HG03442 (cell line): ENCODE measurements around the gene PEX11G.
A peak's percentile ranks its signal among the peaks of the same experiment; 100 is the strongest.

Source experiments
- ATAC-seq: cut with Tn5 transposase; IDR thresholded peaks from one replicate; pipeline ENCODE4 v1.9.1; 2021; ENCODE audit warnings: mild to moderate bottlenecking, moderate library complexity; ENCODE audit not compliant: unreplicated experiment

The PEX11G gene

DNA sequence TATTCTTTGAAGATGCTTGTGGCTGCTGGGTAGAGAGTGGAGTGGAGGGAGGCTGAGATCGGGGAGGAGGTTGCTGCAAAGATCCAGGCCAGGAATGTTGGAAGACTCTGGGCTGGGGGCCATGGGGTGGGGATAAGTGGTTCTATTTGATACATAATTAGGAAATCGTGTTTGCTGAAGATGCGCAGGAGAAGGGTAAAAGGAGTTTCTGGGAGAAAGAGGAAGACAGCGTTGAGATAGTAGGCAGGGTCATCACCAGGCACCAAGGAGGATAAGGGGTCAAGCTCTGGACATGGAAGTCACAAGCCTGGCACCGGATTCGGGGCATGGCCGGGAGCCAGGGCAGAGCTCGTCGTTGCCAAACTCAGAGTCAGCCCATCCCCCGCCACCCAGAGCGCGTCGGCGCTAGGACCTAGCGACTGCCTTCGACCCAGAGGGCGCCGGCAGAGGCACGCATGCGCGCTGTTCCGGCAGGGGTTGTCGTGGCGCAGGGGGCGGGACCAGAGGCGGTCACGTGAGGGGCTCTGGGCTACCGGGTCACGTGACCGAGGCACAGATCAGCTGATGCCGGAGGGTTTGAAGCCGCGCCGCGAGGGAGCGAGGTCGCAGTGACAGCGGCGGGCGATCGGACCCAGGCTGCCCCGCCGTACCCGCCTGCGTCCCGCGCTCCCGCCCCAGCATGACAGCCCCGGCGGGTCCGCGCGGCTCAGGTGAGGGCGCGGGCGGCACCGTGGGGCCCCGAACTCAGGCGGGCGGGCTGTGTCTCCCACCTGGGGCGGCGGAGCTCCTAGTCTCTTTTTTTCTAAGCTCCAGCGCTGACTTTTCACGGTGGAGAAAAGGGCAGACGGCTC, 33.5 kb upstream of the PEX11G start, which contains the start of gene MCOLN1:
Gene MCOLN1, plus strand, starts transcription at position 553 of the 851 bp plus-strand sequence. Its CDS starts 127 bp downstream, at position 680.
- peak; percentile 77 for ATAC-seq

DNA sequence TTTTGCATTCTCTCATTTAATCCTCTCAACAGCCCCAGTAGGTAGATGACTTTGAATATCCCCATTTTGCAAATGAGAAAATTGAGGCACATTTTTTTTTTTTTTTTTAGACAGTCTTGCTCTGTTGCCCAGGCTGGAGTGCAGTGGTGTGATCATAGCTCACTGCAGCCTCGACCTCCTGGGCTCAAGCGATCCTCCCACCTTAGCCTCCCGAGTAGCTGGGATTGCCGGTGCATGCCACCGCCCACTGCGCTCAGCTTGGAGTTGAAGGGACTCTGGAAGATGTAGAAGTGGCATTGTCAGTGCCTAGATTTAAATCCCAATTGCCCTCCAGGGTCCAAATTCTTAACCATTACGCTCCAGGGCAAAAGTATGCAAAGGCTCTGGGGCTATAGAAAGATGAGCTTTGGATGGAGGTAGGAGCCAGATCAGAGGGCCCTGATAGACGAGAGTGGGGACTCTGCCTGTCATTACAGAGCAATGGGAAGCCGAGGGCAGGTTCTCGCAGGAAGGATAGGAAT, 32.8 kb upstream of the PEX11G start:
- no peak for ATAC-seq

DNA sequence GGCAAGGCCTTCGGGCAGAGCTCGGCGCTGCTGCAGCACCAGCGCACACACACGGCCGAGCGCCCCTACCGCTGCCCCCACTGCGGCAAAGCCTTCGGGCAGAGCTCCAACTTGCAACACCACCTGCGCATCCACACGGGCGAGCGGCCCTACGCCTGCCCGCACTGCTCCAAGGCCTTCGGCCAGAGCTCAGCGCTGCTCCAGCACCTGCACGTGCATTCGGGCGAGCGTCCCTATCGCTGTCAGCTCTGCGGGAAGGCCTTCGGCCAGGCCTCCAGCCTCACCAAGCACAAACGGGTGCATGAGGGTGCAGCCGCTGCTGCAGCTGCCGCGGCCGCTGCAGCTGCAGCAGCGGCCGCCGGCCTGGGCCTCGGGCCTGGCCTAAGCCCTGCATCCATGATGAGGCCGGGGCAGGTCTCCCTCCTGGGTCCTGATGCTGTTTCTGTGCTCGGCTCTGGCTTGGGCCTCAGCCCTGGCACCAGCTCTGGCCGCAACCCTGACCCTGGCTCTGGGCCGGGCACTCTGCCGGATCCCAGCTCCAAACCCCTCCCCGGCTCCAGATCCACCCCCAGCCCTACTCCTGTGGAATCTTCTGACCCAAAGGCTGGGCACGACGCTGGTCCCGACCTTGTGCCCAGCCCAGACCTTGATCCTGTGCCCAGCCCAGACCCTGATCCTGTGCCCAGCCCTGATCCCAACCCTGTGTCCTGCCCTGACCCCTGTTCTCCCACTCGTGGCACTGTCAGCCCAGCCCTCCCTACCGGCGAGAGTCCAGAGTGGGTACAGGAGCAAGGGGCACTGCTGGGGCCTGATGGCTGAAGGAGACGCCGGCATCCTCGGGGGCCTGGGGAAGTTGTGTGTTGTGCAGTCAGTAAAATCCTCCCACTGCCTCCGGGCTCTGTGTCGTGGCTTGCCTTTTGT, 31.6 kb upstream of the PEX11G start:
- ATAC-seq = no peak

DNA sequence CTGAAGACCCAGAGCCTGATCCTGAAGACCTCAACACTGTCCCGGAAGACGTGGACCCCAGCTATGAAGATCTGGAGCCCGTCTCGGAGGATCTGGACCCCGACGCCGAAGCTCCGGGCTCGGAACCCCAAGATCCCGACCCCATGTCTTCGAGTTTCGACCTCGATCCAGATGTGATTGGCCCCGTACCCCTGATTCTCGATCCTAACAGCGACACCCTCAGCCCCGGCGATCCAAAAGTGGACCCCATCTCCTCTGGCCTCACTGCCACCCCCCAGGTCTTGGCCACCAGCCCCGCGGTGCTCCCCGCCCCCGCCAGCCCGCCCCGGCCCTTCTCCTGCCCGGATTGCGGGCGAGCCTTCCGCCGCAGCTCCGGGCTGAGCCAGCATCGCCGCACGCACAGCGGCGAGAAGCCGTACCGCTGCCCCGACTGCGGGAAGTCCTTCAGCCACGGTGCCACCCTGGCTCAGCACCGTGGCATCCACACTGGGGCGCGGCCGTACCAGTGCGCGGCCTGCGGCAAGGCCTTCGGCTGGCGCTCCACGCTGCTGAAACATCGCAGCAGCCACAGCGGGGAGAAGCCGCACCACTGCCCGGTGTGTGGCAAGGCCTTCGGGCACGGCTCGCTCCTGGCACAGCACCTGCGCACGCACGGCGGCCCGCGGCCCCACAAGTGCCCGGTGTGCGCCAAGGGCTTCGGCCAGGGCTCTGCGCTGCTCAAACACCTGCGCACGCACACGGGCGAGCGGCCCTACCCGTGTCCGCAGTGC, 30.7 kb upstream of the PEX11G start:
- no peak for ATAC-seq

DNA sequence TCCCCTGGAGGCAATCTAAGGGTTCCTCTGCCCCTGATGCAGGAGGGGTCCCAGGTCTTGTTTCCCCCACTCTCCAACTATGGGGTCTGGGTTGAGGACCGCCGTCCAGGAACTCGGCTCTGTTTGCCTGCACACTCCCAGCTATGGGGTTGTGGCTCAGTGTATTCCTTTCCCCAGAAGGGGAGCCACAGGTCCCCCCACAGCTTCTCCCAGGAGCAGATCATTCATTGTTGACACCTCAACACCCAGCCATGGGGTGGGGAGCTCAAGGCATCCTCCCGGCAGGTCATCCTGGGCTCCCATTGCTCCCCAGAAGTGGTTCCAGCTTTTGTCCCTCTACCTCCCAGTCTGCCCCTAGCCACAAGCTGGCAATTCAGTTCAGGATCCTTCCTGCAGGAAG, 28.0 kb upstream of the PEX11G start:
- no peak for ATAC-seq

DNA sequence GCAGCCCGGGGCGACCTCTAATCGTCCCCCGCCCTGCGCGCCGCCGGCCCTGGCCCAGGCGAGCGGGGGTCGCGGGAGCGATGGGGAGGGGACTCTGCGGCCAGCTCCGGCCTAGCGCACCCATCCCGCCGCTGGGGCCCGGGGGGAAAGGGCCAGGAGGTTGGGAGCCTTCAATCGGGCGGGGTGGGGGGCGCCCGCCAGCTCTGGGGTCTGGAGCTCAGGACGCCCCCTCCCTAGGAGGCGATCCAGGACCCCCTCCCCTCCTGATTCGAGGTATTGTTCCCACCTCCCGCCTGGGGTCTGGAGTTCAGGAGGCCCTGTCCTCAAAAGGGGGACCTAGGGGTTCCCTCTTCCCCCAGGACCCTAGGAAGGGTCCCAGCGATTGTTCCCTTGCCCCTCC, 27.5 kb upstream of the PEX11G start:
- no peak for ATAC-seq

DNA sequence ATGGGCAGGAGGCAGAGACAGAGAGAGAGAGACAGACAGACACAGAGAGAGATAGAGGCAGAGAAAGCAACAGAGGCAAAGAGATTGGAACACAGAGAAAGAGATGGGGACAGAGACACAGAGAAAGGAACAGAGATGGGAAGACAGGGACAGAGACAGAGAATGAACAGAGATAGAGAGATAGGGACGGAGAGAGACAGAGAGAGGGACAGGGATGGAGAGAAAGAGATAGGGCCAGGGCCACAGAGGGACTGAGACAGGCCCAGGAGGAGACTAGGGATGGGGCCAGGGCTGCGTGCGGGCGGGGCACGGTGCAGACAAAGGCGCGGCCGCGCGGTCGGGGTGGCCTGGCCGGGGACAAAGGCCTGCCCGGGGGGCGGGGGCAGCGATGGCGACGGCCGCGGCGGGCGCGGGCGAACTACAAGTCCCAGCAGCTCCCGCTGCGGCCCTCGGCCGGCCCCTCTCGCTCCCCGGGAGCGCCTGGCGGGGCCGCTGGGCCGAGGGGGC, 26.9 kb upstream of the PEX11G start, which contains the start of gene ZNF358:
Gene ZNF358, plus strand, starts transcription at position 459 of the 507 bp plus-strand sequence. CDS start 3,140 bp downstream, outside the sequence.
- ATAC-seq = no peak

DNA sequence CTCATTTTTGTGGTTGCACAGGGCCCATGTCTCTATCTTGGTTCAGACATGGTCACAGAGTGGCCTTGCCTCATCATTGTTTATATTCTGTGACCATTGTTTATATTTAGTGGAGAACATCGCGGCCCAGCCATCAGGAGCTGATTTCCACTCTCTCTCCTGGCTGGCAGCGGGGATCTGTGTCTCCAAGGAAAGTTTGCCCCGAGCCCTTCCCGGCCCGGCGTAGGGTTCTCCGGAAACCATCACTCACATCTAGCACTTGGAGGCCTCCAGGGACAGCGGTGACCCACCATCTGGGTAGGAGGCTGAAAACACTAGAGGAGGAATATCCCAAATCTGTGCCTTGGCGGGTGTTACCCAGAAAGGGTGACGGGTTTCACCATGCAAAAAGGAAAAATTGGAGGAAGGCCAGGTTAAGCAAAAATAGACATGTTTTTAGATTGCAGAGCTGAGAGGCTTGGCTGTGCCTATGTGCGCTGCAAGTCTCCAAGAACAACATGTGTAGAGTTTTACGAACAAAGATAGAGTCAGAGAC, 26.3 kb upstream of the PEX11G start:
- ATAC-seq = no peak

DNA sequence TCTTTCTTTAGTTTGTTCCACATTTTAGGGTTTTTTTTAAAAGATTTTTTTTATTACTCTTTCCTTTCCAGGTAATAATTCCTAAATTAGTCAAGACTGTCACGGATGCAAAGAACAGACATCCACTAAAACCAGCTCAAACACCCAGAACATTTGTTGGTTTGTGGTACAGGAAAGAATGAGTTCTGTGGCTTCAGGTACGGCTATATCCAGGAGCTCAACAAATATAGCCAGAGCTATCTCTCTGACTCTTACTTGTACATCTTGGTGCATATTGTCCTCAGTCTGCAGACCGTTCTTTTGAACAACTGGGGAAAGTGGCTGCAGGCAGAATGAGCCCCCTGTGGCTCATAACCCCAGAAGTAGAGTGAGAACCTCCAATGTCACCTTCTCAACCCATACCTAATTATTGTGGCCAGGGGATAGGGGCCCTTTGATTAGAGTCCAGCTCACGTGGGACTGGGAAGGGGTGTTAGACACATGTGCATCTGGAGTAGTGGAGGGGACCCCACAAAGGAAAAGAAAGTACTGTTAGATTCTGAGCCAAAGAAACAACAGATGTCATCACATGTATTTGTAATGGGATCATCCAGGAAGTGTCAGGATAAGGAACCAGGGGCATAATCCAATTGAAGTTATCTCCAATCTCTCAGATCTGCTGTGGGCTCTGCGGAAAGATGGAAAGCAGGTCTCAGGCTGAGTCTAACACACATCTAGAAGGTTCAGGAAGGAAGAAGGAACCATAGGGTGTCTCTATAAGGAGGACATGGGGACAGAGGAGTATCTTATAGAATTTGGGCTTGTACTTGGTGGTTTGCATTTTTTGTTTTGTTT, 25.2 kb upstream of the PEX11G start:
- ATAC-seq = no peak

DNA sequence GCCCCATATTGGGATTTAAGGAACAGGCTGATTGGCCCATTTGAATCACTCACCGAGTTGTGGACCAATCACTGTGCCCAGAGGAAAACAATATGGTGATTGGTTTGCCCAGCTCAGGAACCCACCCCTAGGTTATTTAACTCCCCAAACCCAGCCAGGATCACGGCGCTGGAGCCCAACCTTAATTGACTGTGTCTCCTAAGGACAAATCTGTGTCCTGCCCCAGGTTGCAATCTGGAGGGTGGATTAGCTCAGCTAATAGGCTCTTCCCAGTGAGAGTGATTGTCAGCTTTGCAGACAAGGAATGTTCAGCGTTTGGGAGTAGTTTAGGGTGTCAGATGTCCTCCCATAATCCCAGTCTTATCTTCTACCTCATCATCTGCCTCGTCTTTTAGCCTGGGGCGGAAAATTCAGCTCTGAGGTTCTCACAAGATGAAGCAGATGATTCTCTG, 23.6 kb upstream of the PEX11G start:
- ATAC-seq = no peak

DNA sequence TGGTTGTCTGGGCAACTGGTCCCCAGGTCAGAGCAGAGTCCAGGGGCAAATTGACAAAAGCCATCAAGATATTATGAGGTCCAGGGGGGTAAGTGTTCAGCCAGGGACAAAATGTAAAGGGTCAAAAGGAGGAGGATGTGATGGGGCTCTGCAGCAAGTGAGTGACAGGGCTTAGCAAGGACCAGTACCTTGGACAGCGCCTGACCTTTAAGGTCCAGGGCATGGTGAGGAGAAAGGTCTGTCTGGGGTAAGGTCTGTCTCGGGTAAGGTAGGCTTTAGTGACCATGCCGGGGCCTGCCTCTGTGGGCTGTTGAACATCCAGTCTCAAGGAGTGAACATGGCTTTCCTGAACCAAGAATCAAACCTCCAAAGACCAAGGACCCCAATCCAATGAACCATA, 20.8 kb upstream of the PEX11G start:
- no peak for ATAC-seq

DNA sequence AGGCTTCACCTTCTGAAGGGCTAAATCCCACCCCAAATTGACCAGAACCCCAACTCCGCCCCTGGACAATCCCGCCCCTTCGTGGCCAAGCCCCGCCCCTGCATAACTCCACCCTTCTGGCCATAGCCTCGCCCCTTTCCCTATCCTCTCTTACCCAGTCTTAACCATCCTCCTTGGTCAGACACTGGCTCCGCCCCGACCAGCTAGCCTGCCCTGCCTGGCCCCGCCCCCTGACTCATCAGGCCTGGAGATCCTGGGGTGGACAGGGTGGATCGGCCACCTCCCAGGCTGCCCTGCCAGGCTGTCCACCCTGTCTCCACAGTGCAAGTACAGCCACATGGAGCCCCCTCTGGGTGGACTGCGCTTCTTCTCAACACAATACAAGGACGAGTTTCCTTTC, 19.0 kb upstream of the PEX11G start:
- no peak for ATAC-seq

DNA sequence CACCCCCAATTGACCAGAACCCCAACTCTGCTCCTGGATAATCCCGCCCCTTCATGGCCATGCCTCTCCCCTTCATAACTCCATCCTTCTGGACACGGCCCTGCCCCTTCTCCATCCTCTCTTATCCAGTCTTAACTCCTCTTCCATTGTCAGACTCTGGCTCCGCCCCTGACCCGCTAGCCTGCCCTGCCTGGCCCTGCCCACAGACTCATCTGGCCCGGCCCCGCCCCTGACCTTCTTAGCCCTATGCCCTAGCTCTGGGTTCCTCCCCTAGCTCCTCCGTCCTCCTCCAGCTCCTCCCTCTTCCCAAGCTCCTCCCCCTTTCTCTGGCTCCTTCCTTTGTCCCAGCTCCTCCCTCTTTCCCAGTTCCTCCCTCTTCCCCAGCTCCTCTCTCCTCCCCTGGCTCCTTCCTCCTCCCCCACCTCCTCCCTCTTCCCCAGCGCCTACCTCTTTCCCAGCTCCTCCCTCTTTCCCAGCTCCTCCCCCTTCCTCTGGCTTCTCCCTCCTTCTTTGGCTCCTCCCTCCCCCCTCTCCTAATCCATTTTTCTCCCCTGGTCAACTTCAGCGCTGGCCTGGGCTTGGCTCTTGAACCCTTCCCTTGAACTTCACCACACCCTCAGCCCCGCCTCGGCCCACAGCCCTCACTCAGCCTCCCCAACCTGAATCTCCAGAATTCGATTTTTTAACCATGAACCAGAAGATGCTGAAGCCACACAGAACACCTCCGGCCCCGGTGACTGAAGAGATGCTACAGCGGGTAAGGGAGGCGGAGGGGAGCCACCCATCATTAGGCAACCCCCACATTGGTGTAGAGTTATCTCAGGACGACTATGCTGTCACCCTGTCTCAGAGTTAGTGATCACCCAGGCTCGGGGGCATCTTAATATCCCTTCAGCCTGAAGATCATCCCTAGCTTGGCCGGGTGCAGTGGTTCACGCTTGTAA, 17.8 kb upstream of the PEX11G start:
- ATAC-seq = no peak

DNA sequence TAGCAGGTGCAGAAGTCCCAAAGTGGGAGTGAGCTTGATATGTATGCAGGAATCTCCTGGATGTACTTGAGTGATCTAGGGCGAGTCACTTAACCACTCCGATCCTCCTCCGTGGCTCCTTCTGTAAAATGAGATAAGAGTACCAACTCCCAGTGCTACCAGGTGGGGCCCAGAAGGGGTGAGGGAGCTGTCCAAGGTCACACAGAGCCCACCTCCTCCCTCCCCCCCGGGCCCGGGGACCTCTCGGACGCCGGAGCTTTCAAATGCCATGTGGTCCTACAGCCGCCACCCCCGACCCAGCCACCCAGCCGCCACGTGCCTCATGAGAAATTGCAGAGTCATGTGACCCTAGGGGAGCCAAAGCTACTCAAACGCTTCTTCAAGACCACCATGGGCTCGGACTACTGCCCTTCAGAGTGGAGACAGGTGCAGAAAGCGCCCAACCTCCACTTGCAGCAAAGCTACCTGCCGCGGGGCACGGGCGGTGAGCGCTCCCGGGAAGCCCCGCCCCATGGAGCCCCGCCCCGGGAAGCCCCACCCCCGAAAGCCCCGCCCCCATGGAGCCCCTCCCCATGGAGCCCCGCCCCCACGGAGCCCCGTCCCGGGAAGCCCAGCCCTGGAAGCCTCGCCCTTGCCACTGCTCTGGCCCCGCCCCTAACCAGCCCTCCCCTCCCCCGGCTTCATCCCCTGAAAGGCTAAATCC, 17.0 kb upstream of the PEX11G start:
- ATAC-seq = no peak

DNA sequence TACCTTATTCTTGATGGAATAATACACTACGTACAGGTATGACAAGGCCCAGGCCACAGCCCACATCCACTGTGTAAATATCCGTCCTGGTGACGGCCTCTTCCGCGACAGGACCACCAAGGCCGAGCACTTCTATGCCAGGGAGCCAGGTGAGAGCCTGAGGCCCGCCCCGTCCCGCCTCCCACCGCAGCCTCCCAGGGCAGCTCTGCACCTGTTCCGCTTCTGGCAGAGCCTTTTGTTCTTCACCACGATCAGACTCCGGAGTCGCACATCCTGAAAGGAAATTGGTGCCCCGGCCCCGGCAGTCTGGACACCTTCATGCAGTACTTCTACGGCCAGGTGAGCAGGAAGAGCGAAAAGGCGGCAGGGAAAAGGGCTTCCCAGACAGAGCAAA, 16.4 kb upstream of the PEX11G start:
- no peak for ATAC-seq

DNA sequence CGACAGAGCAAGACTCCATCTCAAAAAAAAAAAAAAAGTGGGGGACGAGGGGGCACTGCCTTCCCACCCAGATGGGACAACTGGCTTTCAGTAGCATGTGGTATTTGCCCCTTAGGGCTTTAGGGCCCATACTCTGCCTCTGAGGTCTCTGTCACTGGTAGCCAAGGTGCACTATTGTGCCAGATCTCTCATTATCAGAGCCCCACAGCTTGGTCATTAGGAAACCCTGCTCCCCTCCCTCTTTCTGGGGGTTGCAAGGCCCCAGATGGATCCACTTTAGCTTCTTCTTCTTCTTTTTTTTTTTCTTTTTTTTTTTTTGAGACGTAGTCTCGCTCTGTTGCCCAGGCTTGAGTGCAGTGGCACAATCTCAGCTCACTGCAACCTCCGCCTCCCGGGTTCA, 15.8 kb upstream of the PEX11G start:
- no peak for ATAC-seq

DNA sequence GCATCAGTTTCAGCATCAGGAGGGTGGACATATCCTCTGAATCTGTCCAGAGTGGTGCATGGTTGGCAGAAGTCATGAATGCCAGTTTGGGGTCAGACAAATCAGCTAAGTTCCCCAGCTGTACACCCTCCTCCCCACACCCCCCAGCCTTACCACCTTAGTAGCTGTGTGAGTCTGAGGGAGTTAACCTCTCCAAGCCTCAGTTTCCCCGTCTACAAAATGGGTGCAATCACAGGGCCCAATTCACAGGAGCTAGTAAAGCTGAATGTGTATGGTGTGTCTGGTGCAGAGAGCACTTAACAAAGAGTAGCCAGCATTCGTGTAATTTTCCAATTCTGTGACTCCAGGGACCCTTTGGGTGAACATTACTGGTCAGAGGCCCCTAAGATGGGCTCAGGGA, 13.7 kb upstream of the PEX11G start:
- no peak for ATAC-seq
